K562 treated with DMSO at 1 percent for 24 hours (cell line): ENCODE data around the gene OR4D2. TPM values are rescaled to one million over a fixed set of nuclear protein-coding genes. Genes with fewer than 3 reads are reported as not detected.

Experiments used
- total RNA-seq: library from RNA; unstranded; fragments of 300-600 nt; gene quantifications from 2 replicates; pipeline ENCODE4 v1.2.3, GENCODE V29; 2022; ENCODE audit warnings: low read depth; ENCODE audit not compliant: insufficient read depth

The OR4D2 gene
- total RNA-seq = not detected in 2 replicates

GRCh38 chr17:58166682-58167081 lies at the start of gene OR4D2:
Gene OR4D2, plus strand, starts transcription at chr17:58166982. Its CDS starts 2,674 bp downstream, at chr17:58169656.

DNA sequence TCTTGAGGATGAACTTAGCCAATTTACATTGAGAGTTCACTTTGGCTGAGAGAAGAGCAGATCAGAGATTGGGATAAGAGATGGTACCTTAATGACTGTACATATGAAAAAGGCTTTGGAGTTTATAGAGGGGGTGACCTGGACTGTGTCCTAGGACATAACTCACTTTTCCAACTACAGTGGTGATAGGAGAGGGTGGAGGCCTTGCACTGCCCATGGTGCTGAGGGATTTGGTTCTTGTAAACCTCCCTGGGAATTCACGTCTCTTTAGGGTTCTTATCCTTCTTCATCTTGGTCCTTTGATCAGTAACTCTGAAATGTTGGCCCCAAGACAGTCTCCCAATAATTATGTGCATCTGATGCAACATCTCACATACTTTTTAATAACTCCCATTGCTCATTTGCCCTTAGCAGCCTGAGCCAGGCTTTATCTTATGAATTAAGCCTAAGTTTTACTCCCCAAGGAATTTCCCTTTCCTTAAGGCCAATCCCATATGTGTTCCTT lies 18.8 kb upstream of the OR4D2 start, which contains the start of gene OR4D1:
Gene OR4D1, plus strand, starts transcription at position 455 of the 505 bp plus-strand sequence. CDS start 6,770 bp downstream, outside the sequence.

DNA sequence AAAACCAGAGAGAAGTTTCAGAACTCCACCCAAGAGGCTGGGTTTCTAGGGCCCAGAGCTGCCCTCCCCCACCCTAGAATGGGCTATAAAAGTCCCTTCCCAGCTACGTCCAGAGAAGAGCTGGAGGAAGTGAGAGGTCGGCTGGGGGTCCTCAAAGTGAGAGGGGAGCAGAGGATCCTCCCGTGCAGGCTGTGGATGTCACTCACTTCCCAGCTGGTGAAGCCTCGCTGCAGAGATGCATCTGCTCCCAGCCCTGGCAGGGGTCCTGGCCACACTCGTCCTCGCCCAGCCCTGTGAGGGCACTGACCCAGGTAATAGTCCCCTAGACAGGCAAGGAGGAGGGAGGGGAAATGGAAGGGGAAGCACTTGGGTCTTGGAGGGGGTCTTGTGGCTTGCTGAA lies 25.8 kb downstream of the OR4D2 start, which contains the start of gene EPX:
Gene EPX, plus strand, starts transcription at position 115 of the 400 bp plus-strand sequence. Its CDS starts 121 bp downstream, at position 236.

DNA sequence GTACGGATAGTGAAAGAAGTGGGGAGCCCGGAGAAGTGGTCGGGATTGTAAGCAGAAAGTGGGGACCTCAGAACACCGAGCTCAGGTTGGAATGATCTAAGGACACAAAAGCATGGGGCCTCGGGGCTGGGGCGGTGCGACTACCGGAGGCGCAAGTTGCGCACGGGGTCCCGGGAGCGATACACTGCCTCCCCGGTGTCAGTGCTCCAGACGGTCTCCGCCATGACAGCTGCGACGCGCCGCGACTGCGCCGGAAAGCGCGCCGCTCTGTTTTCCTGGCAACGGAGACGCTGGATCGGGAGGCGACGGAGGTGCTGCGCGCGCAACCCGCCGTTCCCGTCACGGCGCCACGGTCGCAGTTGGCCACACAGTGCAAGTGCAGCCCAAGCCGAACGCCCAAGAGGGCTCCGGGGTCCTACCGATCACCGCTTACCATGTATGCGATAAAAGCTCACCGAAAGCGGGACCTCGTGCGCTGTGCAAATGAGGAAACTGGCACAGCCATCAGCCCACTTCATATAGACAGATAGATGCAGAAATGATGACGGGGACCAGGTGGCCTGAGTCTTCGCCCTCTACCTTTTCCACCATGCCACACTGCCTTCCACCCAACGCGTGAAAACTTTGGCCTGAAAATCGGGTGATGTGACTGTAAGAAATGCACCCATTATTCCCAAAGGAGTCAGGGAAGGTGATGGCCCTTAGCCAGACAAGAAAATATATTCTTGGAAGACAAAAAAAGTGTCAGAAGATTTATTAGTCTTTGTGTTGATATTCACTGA lies 52.4 kb downstream of the OR4D2 start, which contains the start of gene MKS1:
Gene MKS1, minus strand, starts transcription at position 249 of the 782 bp plus-strand sequence. Its CDS starts 25 bp downstream, at position 224.

Other genes with a start within 250 kb of the OR4D2 start
- 4.6 and 6.8 TPM in 2 replicates for gene CUEDC1, start 211.6 kb upstream of the OR4D2 start, total RNA-seq
- 22.4 and 24.7 TPM in 2 replicates for gene VEZF1, start 178.7 kb upstream of the OR4D2 start, total RNA-seq
- 125 and 130 TPM in 2 replicates for gene SRSF1, start 159.7 kb upstream of the OR4D2 start, total RNA-seq
- gene DYNLL2, start 83.6 kb upstream of the OR4D2 start, total RNA-seq = 18.2 and 22.0 TPM in 2 replicates
- gene OR4D1, start 18.6 kb upstream of the OR4D2 start, total RNA-seq = not detected in 2 replicates
- gene EPX, start 25.7 kb downstream of the OR4D2 start, total RNA-seq = 0.24 and 0.60 TPM in 2 replicates
- 23.0 and 25.9 TPM in 2 replicates for gene MKS1, start 52.3 kb downstream of the OR4D2 start, total RNA-seq
- gene LPO, start 71.6 kb downstream of the OR4D2 start, total RNA-seq = 0.90 and 0.97 TPM in 2 replicates
- gene MPO, start 114.0 kb downstream of the OR4D2 start, total RNA-seq = not detected in 2 replicates
- gene TSPOAP1, start 161.8 kb downstream of the OR4D2 start, total RNA-seq = 2.0 and 3.1 TPM in 2 replicates
- gene SUPT4H1, start 185.2 kb downstream of the OR4D2 start, total RNA-seq = 71.2 and 71.3 TPM in 2 replicates